SK-N-SH (cell line): Measurements from ENCODE around the gene HAGH. TPM values are rescaled to one million over a fixed set of nuclear protein-coding genes. Genes with fewer than 3 reads are reported as not detected.

Experiments used
- CTCF ChIA-PET: fragments of 300-600, 350-600 bp; formaldehyde crosslinking; extraction: SDS; loops from one replicate; lab custom pipeline; 2021; lab: Yijun Ruan, JAX
- POLR2A ChIA-PET: fragments of 350-600 bp; sonication (Branson Sonifier 250); formaldehyde crosslinking; extraction: SDS; loops from one replicate; lab custom pipeline; 2020; ENCODE audit warnings: antibody characterized with exemption, inconsistent platforms; lab: Yijun Ruan, JAX
- DNase-seq: peaks from one replicate; pipeline ENCODE4 v3.0.0; 2012
- H2AFZ ChIP-seq: fragments of 200-600 bp; sonication (generic); 2 replicates; pipeline ENCODE4 v1.8.1; 2016; ENCODE audit warnings: antibody characterized with exemption, mild to moderate bottlenecking, low read depth
- H3F3A ChIP-seq: fragments of 200-600 bp; sonication (generic); replicated peaks from 2 replicates; pipeline ENCODE3; 2016; ENCODE audit warnings: antibody characterized with exemption, mild to moderate bottlenecking; ENCODE audit not compliant: insufficient read depth
- H3K27ac ChIP-seq, 2 experiments: fragments of 200-500 bp in 1 of 2; fragments of 200-600 bp in 1 of 2; sonication (Bioruptor generic) in 1 of 2; sonication (generic), shearing (Covaris generic) in 1 of 2; 2 replicates each; pipeline versions ENCODE4 v1.5.1 to v1.6.1; 2014 to 2016; ENCODE audit warnings: low read depth in 2 of 2, inconsistent platforms in 1 of 2, low read length in 1 of 2, mild to moderate bottlenecking in 1 of 2, mixed read lengths in 1 of 2
- H3K27me3 ChIP-seq: fragments of 200-600 bp; sonication (generic), shearing (Covaris generic); 2 replicates; pipeline ENCODE4 v1.6.1; 2016; ENCODE audit warnings: mixed run types; ENCODE audit not compliant: insufficient read depth
- H3K36me3 ChIP-seq, 2 experiments: fragments of 200-500 bp in 1 of 2; fragments of 200-600 bp in 1 of 2; sonication (Bioruptor generic) in 1 of 2; sonication (generic) in 1 of 2; replicated peaks in 1 of 2; 2 replicates each; pipeline versions ENCODE3 to v1.5.1; 2014 to 2016; ENCODE audit warnings: low read length in 1 of 2, mild to moderate bottlenecking in 1 of 2; ENCODE audit not compliant: insufficient read depth in 2 of 2, control insufficient read depth in 1 of 2
- H3K4me1 ChIP-seq, 2 experiments: fragments of 200-500 bp in 1 of 2; fragments of 200-600 bp in 1 of 2; sonication (Bioruptor generic) in 1 of 2; sonication (generic), shearing (Covaris generic) in 1 of 2; 2 replicates each; pipeline versions ENCODE4 v1.5.1 to v1.6.1; 2014 to 2016; ENCODE audit warnings: low read depth in 1 of 2, low read length in 1 of 2, mixed run types in 1 of 2; ENCODE audit not compliant: insufficient read depth in 2 of 2, control insufficient read depth in 1 of 2
- H3K4me2 ChIP-seq: fragments of 200-600 bp; sonication (generic), shearing (Covaris generic); 2 replicates; pipeline ENCODE4 v1.6.1; 2017; ENCODE audit warnings: mixed run types
- H3K4me3 ChIP-seq, 2 experiments: fragments of 200-500 bp in 1 of 2; fragments of 200-600 bp in 1 of 2; sonication (Bioruptor generic) in 1 of 2; sonication (generic), shearing (Covaris generic) in 1 of 2; 2 replicates each; pipeline versions ENCODE4 v1.5.1 to v1.8.1; 2014 to 2016; ENCODE audit warnings: low read depth in 2 of 2, inconsistent platforms in 1 of 2, low read length in 1 of 2, mild to moderate bottlenecking in 1 of 2, mixed read lengths in 1 of 2, moderate library complexity in 1 of 2
- H3K79me2 ChIP-seq: fragments of 200-600 bp; sonication (generic); 2 replicates; pipeline ENCODE4 v1.8.1; 2017; ENCODE audit warnings: mild to moderate bottlenecking; ENCODE audit not compliant: insufficient read depth
- H3K9ac ChIP-seq: fragments of 200-600 bp; sonication (generic); 2 replicates; pipeline ENCODE4 v1.6.1; 2017; ENCODE audit warnings: mixed run types
- H3K9me2 ChIP-seq: fragments of 200-600 bp; sonication (generic); 2 replicates; pipeline ENCODE4 v1.6.1; 2017; ENCODE audit warnings: mixed run types
- H3K9me3 ChIP-seq: fragments of 200-600 bp; sonication (generic); 2 replicates; pipeline ENCODE4 v1.6.1; 2017; ENCODE audit warnings: mixed run types, mild to moderate bottlenecking, moderate library complexity
- H4K20me1 ChIP-seq: fragments of 200-600 bp; sonication (generic); 2 replicates; pipeline ENCODE4 v1.6.1; 2017; ENCODE audit warnings: mild to moderate bottlenecking, mixed run types; ENCODE audit not compliant: insufficient read depth
- ELF1 ChIP-seq: IDR thresholded peaks from 2 replicates; pipeline ENCODE4 v1.4.0; 2012
- EP300 ChIP-seq, 2 experiments: IDR thresholded peaks; 2 replicates each; pipeline versions ENCODE4 v1.4.0 to v1.6.1; 2012; ENCODE audit warnings: borderline replicate concordance in 1 of 2, low read depth in 1 of 2, low read length in 1 of 2
- EZH2phosphoT487 ChIP-seq: fragments of 200-600 bp; sonication (generic); IDR thresholded peaks from 2 replicates; pipeline ENCODE4 v1.6.1; 2017; ENCODE audit warnings: low read depth, mixed run types, mild to moderate bottlenecking, antibody characterized with exemption, moderate library complexity, borderline replicate concordance
- FOSL2 ChIP-seq: IDR thresholded peaks from 2 replicates; pipeline ENCODE4 v1.4.0; 2012; ENCODE audit warnings: low read depth, mild to moderate bottlenecking, moderate library complexity, borderline replicate concordance
- FOXJ3 ChIP-seq: sonication (generic); formaldehyde crosslinking; IDR thresholded peaks from 2 replicates; pipeline ENCODE4 v1.5.1; 2020; ENCODE audit warnings: mild to moderate bottlenecking, missing genetic modification reagents
- FOXM1 ChIP-seq: IDR thresholded peaks from 2 replicates; pipeline ENCODE4 v1.4.0; 2012; ENCODE audit warnings: low read depth, mild to moderate bottlenecking
- GATA2 ChIP-seq: sonication (generic); formaldehyde crosslinking; IDR thresholded peaks from 2 replicates; pipeline ENCODE4 v1.5.0; 2020; ENCODE audit warnings: mild to moderate bottlenecking, missing genetic modification reagents
- JUND ChIP-seq: IDR thresholded peaks from 2 replicates; pipeline ENCODE4 v1.4.0; 2012
- NFIC ChIP-seq: IDR thresholded peaks from 2 replicates; pipeline ENCODE4 v1.4.0; 2012; ENCODE audit warnings: borderline replicate concordance
- RCOR1 ChIP-seq: fragments of 150-350 bp; IDR thresholded peaks from 2 replicates; pipeline ENCODE4 v1.6.1; 2017; ENCODE audit warnings: antibody characterized with exemption, low read length
- RFX5 ChIP-seq: IDR thresholded peaks from 2 replicates; pipeline ENCODE4 v1.6.1; 2012; ENCODE audit warnings: mild to moderate bottlenecking, improper control_type of control experiment, low read length
- RXRA ChIP-seq: IDR thresholded peaks from 2 replicates; pipeline ENCODE4 v1.4.0; 2012; ENCODE audit warnings: low read depth, mild to moderate bottlenecking, borderline replicate concordance
- SIN3A ChIP-seq: IDR thresholded peaks from 2 replicates; pipeline ENCODE4 v1.6.1; 2012; ENCODE audit warnings: low read depth, mild to moderate bottlenecking, low read length, moderate library complexity, borderline replicate concordance
- TCF12 ChIP-seq: IDR thresholded peaks from 2 replicates; pipeline ENCODE4 v1.4.0; 2012
- YY1 ChIP-seq: IDR thresholded peaks from 2 replicates; pipeline ENCODE4 v1.4.0; 2012; ENCODE audit warnings: low read depth, mild to moderate bottlenecking
- WGBS: methylation state at CpG from one replicate; pipeline ENCODE4 v1.1.6; 2017; ENCODE audit warnings: low lambda C conversion rate; 5-methylcytosine and 5-hydroxymethylcytosine counted together
- polyA plus RNA-seq, 3 experiments: library from polyadenylated mRNA; depleted of rRNA; stranded (reverse); fragments of >200 nt; gene quantifications; 2 replicates each; pipeline ENCODE4 v1.2.3, GENCODE V29; 2012
- TF ChIP-seq, protein P1 (sequence below): IDR thresholded peaks from 2 replicates; pipeline ENCODE4; 2012
- TF ChIP-seq, protein P2 (sequence below): IDR thresholded peaks from 2 replicates; pipeline ENCODE4 v1.4.0; 2012; ENCODE audit warnings: low read depth, borderline replicate concordance
- TF ChIP-seq, protein P3 (sequence below): fragments of 150-350 bp; IDR thresholded peaks from 2 replicates; pipeline ENCODE4 v1.6.1; 2017; ENCODE audit warnings: antibody characterized with exemption, low read length, low read depth, borderline replicate concordance
- TF ChIP-seq, protein P4 (sequence below): IDR thresholded peaks from 2 replicates; pipeline ENCODE4 v1.6.1; 2012; ENCODE audit warnings: mild to moderate bottlenecking, low read depth, low read length, moderate library complexity
- TF ChIP-seq, protein P5 (sequence below): IDR thresholded peaks from 2 replicates; pipeline ENCODE4 v1.4.0; 2012; ENCODE audit warnings: low read depth, borderline replicate concordance

Gene HAGH
- polyA plus RNA-seq, 1 of the 3 experiments (the other 2 are of a cell fraction) = 138 TPM

DNA sequence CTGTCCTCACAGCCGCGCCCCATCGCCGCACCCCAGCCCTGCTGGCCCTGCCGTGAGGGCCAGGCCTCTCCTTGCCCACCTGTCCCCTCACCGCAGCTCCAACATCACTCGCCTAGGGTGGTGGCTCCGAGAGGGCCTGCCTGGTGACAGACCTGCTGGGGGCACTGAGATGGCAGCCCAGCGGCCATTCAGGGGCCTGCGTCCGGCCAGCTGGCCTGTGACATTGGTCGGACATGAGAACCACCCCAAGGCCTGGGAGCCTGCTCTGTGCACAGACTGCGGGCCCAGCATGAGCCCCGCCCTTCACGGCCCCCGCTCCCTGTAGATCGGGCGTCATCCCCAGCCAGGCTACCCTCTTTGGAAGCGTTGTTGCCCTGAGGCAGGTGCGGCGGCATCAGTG lies 67.1 kb downstream of the HAGH start:
- peaks cover 0 to 46% of the 10 kb centered on the region in 2 experiments for H3K36me3 ChIP-seq
- no peaks in the 10 kb centered on the region for H3K9me2 ChIP-seq
- no peaks in the 10 kb centered on the region for H3F3A ChIP-seq
- H3K4me1 ChIP-seq = no peaks in the 10 kb centered on the region
- TF ChIP-seq EP300 (IDR thresholded peaks at IDR 0.05; ENCODE audit: borderline replicate concordance in 1 of 2, low read depth in 1 of 2, low read length in 1 of 2) (no peak), FOXM1 (no peak), GATA2 (no peak), ELF1 (no peak), SIN3A (no peak), JUND (no peak), NFIC (no peak), RCOR1 (no peak), FOXJ3 (no peak), EZH2phosphoT487 (no peak), FOSL2 (no peak), RXRA (no peak), RFX5 (no peak), TCF12 (no peak), YY1 (no peak)
- TF ChIP-seq, protein P1, sequence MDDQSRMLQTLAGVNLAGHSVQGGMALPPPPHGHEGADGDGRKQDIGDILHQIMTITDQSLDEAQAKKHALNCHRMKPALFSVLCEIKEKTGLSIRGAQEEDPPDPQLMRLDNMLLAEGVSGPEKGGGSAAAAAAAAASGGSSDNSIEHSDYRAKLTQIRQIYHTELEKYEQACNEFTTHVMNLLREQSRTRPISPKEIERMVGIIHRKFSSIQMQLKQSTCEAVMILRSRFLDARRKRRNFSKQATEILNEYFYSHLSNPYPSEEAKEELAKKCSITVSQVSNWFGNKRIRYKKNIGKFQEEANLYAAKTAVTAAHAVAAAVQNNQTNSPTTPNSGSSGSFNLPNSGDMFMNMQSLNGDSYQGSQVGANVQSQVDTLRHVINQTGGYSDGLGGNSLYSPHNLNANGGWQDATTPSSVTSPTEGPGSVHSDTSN = no peak
- TF ChIP-seq, protein P2, sequence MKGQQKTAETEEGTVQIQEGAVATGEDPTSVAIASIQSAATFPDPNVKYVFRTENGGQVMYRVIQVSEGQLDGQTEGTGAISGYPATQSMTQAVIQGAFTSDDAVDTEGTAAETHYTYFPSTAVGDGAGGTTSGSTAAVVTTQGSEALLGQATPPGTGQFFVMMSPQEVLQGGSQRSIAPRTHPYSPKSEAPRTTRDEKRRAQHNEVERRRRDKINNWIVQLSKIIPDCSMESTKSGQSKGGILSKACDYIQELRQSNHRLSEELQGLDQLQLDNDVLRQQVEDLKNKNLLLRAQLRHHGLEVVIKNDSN = no peak
- TF ChIP-seq, protein P3, sequence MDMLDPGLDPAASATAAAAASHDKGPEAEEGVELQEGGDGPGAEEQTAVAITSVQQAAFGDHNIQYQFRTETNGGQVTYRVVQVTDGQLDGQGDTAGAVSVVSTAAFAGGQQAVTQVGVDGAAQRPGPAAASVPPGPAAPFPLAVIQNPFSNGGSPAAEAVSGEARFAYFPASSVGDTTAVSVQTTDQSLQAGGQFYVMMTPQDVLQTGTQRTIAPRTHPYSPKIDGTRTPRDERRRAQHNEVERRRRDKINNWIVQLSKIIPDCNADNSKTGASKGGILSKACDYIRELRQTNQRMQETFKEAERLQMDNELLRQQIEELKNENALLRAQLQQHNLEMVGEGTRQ = no peak
- TF ChIP-seq, protein P4, sequence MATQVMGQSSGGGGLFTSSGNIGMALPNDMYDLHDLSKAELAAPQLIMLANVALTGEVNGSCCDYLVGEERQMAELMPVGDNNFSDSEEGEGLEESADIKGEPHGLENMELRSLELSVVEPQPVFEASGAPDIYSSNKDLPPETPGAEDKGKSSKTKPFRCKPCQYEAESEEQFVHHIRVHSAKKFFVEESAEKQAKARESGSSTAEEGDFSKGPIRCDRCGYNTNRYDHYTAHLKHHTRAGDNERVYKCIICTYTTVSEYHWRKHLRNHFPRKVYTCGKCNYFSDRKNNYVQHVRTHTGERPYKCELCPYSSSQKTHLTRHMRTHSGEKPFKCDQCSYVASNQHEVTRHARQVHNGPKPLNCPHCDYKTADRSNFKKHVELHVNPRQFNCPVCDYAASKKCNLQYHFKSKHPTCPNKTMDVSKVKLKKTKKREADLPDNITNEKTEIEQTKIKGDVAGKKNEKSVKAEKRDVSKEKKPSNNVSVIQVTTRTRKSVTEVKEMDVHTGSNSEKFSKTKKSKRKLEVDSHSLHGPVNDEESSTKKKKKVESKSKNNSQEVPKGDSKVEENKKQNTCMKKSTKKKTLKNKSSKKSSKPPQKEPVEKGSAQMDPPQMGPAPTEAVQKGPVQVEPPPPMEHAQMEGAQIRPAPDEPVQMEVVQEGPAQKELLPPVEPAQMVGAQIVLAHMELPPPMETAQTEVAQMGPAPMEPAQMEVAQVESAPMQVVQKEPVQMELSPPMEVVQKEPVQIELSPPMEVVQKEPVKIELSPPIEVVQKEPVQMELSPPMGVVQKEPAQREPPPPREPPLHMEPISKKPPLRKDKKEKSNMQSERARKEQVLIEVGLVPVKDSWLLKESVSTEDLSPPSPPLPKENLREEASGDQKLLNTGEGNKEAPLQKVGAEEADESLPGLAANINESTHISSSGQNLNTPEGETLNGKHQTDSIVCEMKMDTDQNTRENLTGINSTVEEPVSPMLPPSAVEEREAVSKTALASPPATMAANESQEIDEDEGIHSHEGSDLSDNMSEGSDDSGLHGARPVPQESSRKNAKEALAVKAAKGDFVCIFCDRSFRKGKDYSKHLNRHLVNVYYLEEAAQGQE = no peak
- TF ChIP-seq, protein P5, sequence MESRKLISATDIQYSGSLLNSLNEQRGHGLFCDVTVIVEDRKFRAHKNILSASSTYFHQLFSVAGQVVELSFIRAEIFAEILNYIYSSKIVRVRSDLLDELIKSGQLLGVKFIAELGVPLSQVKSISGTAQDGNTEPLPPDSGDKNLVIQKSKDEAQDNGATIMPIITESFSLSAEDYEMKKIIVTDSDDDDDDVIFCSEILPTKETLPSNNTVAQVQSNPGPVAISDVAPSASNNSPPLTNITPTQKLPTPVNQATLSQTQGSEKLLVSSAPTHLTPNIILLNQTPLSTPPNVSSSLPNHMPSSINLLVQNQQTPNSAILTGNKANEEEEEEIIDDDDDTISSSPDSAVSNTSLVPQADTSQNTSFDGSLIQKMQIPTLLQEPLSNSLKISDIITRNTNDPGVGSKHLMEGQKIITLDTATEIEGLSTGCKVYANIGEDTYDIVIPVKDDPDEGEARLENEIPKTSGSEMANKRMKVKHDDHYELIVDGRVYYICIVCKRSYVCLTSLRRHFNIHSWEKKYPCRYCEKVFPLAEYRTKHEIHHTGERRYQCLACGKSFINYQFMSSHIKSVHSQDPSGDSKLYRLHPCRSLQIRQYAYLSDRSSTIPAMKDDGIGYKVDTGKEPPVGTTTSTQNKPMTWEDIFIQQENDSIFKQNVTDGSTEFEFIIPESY = no peak
- no peak for DNase-seq
- ChIA-PET POLR2A (no interaction called here), CTCF (no interaction called here)
- no peaks in the 10 kb centered on the region; the same call in 1 of the 2 replicates for H3K79me2 ChIP-seq
- H3K9ac ChIP-seq = no peak overlapping the region
- no peak overlapping the region for H2AFZ ChIP-seq
- no peaks in the 10 kb centered on the region for H4K20me1 ChIP-seq
- 97% methylated on average over 10 of the region's 21 CpGs for WGBS
- H3K4me3 ChIP-seq = no peak overlapping the region
- no peaks in the 10 kb centered on the region for H3K27me3 ChIP-seq
- no peak overlapping the region for H3K4me2 ChIP-seq
- H3K9me3 ChIP-seq = no peaks in the 10 kb centered on the region
- H3K27ac ChIP-seq = no peak overlapping the region
